Adrenal gland (tissue), 12 donors: ENCODE results near the gene HOMEZ. TPM values are rescaled to one million over a fixed set of nuclear protein-coding genes. Genes with fewer than 3 reads are reported as not detected.

Experiments used
- DNase-seq, 7 donors: peaks; one replicate each; pipeline ENCODE4 v3.0.0-alpha.2; 2019 to 2020
- H3K27ac ChIP-seq, 5 donors: fragments of 200-600 bp; sonication (generic) in 4 of 5; 1 replicate in 3 of 5; 2 replicates in 2 of 5; pipeline versions ENCODE4 v1.5.1 to v1.8.0; 2016 to 2020; ENCODE audit warnings: mild to moderate bottlenecking in 1 of 5
- H3K27me3 ChIP-seq: fragments of 200-600 bp; 2 replicates; pipeline ENCODE4 v1.8.0; 2021
- H3K36me3 ChIP-seq, 2 donors: fragments of 200-600 bp; replicated peaks in 1 of 2; 1 replicate in 1 of 2; 2 replicates in 1 of 2; pipeline versions ENCODE4 v1.5.1 to v1.8.0; 2018 to 2022
- H3K4me1 ChIP-seq, 2 donors: fragments of 200-600 bp; replicated peaks in 1 of 2; 1 replicate in 1 of 2; 2 replicates in 1 of 2; pipeline versions ENCODE4 v1.5.1 to v1.8.0; 2018 to 2021
- H3K4me3 ChIP-seq, 4 donors: fragments of 200-600 bp; sonication (generic) in 3 of 4; one replicate each; pipeline ENCODE4 v1.5.1; 2016 to 2018
- H3K9me3 ChIP-seq, 3 donors: fragments of 200-600 bp; sonication (generic) in 1 of 3; replicated peaks in 1 of 3; 1 replicate in 2 of 3; 2 replicates in 1 of 3; pipeline versions ENCODE4 v1.5.1 to v1.8.0; 2016 to 2021
- CTCF ChIP-seq, 6 experiments: fragments of 450-650 bp in 4 of 6; fragments of 200-600 bp in 2 of 6; sonication (generic) in 1 of 6; IDR thresholded peaks; 1 replicate in 5 of 6; 2 replicates in 1 of 6; pipeline versions ENCODE4 v1.5.1 to v1.8.0; 2016 to 2021; ENCODE audit warnings: antibody characterized with exemption in 6 of 6, mild to moderate bottlenecking in 2 of 6, moderate library complexity in 1 of 6
- POLR2A ChIP-seq, 2 donors: fragments of 450-650 bp; IDR thresholded peaks; one replicate each; pipeline ENCODE4 v1.6.1; 2017; ENCODE audit warnings: antibody characterized with exemption in 2 of 2, mild to moderate bottlenecking in 2 of 2, moderate library complexity in 1 of 2
- WGBS, 4 donors: extraction: QIAGEN DNeasy Blood & Tissue Kit in 2 of 4; methylation state at CpG; one replicate each; pipeline versions ENCODE4 v1.1.5 to v1.1.7; 2013 to 2017; 5-methylcytosine and 5-hydroxymethylcytosine counted together
- intact Hi-C, 2 donors: fragments of 100-400 bp; cut with DNase I; formaldehyde crosslinking; loops; one replicate each; pipeline versions ENCODE4 v1.14.1 to v1.15.0; 2022 to 2023
- polyA plus RNA-seq, 3 donors: library from polyadenylated mRNA; stranded (reverse); fragments of 200-250 nt in 2 of 3; fragments of 350-450 nt in 1 of 3; fragmentation: Illumina TruSeq in 1 of 3; extraction: RNeasy Lipid Tissue Mini Kit (QIAGEN cat#74804) in 1 of 3; gene quantifications; one replicate each; pipeline ENCODE4 v1.2.3, GENCODE V29; 2013 to 2014
- total RNA-seq, 9 donors: library from RNA; depleted of rRNA in 4 of 9; stranded (reverse); fragments of >200 nt in 4 of 9; fragments of 120-200 nt in 1 of 9; fragmentation: NEBNext Ultra II Directional in 1 of 9; extraction: Animal tissue kit (Norgen Biotek cat#: 25700) in 1 of 9; gene quantifications; one replicate each; pipeline versions ENCODE4 v1.1.0 to v1.2.4, GENCODE V29; 2013 to 2023
- donor health status: healthy with polysubstance abuse.
- donor health status: Bipolar disorder and iron deficiency.
- donor health status: DM: yes; HTN: yes; CAD: no.
- donor health status: DM: no; HTN: no; CAD: no.
- donor health status: DM: no; HTN: no; CAD: no.
- donor health status: DM: yes; HTN: yes; CAD: no.

HOMEZ gene
- total and polyA plus RNA-seq, 12 donors: 4.5 to 15.0 (median 9.0) TPM

DNA sequence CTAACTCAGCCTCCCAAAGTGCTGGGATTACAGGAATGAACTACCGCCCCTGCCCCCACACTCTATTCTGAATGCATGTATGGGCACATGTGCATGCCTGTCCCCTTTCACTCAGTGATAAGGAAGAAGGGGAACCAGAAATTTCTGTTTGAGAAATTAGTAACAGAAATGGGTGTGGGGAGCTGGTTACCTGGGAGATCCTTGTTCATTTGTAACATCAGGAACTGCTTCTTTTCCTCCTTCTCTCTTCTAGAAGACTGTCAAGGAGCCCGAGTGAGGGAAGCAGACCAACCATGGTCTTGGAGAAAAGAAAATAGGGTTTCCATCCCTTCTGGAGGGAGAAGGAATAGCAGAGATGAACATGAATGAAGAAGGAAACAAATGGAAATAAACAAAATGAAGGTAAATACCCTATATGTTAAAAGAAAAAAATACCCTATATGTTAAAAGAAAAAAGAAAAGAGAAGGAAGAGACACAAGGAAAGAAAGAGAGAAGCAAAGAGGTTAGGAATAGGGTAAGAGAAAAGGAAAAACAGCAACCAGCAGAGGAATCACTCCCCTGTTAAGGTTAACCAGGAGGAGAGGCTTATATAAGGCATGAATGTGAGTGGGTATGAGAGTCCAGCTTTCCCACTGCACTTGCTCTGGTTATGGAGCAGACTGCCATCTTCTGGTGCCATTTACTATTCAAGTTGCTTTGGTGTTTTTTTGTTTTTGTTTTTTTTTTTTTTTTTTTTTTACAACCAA is 13.5 kb upstream of the HOMEZ start:
- peaks cover 14 to 27% of the 10 kb centered on the region in 2 donors for H3K4me1 ChIP-seq

GRCh38 chr14:23297611-23298277 is 11.8 kb upstream of the HOMEZ start:
- peaks cover 10 to 22% of the 10 kb centered on the region in 2 donors for H3K4me1 ChIP-seq
- H3K36me3 ChIP-seq: peaks cover 0 to 5% of the 10 kb centered on the region in 2 donors
- H3K4me3 ChIP-seq: no peak overlapping the region
- intact Hi-C loops: loop anchor here in 1 of 2 donors (10.0 kb wide), 1 partner anchor 173 kb away; no protein-coding TSS in a partner anchor
- DNase-seq: peak in 1 of 7 donors; percentile 51
- TF ChIP-seq POLR2A (IDR thresholded peaks at IDR 0.05) (no peak), CTCF (IDR thresholded peaks at IDR 0.05) (no peak)
- no peaks in the 10 kb centered on the region for H3K27me3 ChIP-seq
- H3K9me3 ChIP-seq: no peaks in the 10 kb centered on the region
- 87 to 92% (median 90%) methylated on average over 6 to 7 of the region's 7 CpGs for WGBS, 4 donors
- H3K27ac ChIP-seq: peak overlapping the region in 1 of 5 donors; percentile 99

More for the DNA sequence above, 13.5 kb upstream of the HOMEZ start:
- Histone ChIP-seq H3K4me3 (no peak overlapping the region), H3K27ac (peak overlapping the region in 3 of 5 donors; percentile 21 to 99 (median 51)), H3K36me3 (peaks cover 0 to 5% of the 10 kb centered on the region in 2 donors), H3K9me3 (no peaks in the 10 kb centered on the region), H3K27me3 (no peaks in the 10 kb centered on the region)
- 89 to 93% (median 91%) methylated on average over 2 of the region's 2 CpGs for WGBS, 4 donors
- TF ChIP-seq CTCF (IDR thresholded peaks at IDR 0.05): peak in 3 of 6 experiments; percentile 20 to 36 (median 25)
- TF ChIP-seq POLR2A (IDR thresholded peaks at IDR 0.05): no peak
- DNase-seq: peak in 2 of 7 donors; percentile 42 to 67
- intact Hi-C loops: loop anchor here in 1 of 2 donors (10.0 kb wide), 1 partner anchor 175 kb away; no protein-coding TSS in a partner anchor

GRCh38 chr14:23297096-23297495 is 11.2 kb upstream of the HOMEZ start:
- Histone ChIP-seq H3K36me3 (peaks cover 0 to 5% of the 10 kb centered on the region in 2 donors), H3K9me3 (no peaks in the 10 kb centered on the region), H3K27ac (no peak overlapping the region), H3K27me3 (no peaks in the 10 kb centered on the region), H3K4me3 (no peak overlapping the region), H3K4me1 (peaks cover 7 to 21% of the 10 kb centered on the region in 2 donors)
- intact Hi-C loops: loop anchor here in 1 of 2 donors (10.0 kb wide), 1 partner anchor 172 kb away; no protein-coding TSS in a partner anchor
- TF ChIP-seq CTCF (IDR thresholded peaks at IDR 0.05): no peak
- TF ChIP-seq POLR2A (IDR thresholded peaks at IDR 0.05): no peak
- DNase-seq: peak in 1 of 7 donors; percentile 47
- 87 to 95% (median 92%) methylated on average over 7 of the region's 7 CpGs for WGBS, 4 donors
